Measurements from ENCODE around the gene TGFBR3. TPM values are rescaled to one million over a fixed set of nuclear protein-coding genes. Genes with fewer than 3 reads are reported as not detected.

Gene TGFBR3
- total and polyA plus RNA-seq, 3 experiments from 2014 or later = 28.8 to 78.5 (median 29.9) TPM

GRCh38 chr1:91787919-91788318, 98.0 kb downstream of the TGFBR3 start:
- no peaks in the 10 kb centered on the region for H3K9me3 Mint-ChIP-seq
- Histone ChIP-seq H3K4me1 (ENCODE audit: insufficient read depth, low read length) (peaks cover 26% of the 10 kb centered on the region), H3K36me3 (ENCODE audit: insufficient read depth, low read length) (no peaks in the 10 kb centered on the region), H3K27ac (ENCODE audit: low read depth, low read length) (no peak overlapping the region), H3K4me3 (ENCODE audit: low read length) (no peak overlapping the region), H3K9me3 (ENCODE audit: low read length) (no peaks in the 10 kb centered on the region), H3K27me3 (ENCODE audit: insufficient read depth, low read length, poor library complexity, severe bottlenecking) (no peaks in the 10 kb centered on the region)
- no peak for DNase-seq
- H3K4me1 Mint-ChIP-seq = peaks cover 51 to 71% (median 60%) of the 10 kb centered on the region in 3 donors
- peak overlapping the region in 3 of 8 donors; percentile 39 to 61 (median 55) for H3K27ac Mint-ChIP-seq
- H3K36me3 Mint-ChIP-seq = peaks cover 4 to 35% (median 21%) of the 10 kb centered on the region in 3 donors
- no peaks in the 10 kb centered on the region for H3K27me3 Mint-ChIP-seq
- ChIA-PET POLR2A (no interaction called here), CTCF (interaction anchor here (1.3 kb wide), 1 partner anchor 10 kb away, joined by 4 read pairs; no protein-coding TSS in a partner anchor)
- H3K4me3 Mint-ChIP-seq = no peak overlapping the region

- CTCF ChIA-PET = no interaction called here
- POLR2A ChIA-PET = no interaction called here
- Histone ChIP-seq H3K9me3 (ENCODE audit: low read length) (no peaks in the 10 kb centered on the region), H3K27me3 (ENCODE audit: insufficient read depth, low read length, poor library complexity, severe bottlenecking) (no peaks in the 10 kb centered on the region), H3K4me3 (ENCODE audit: low read length) (no peak overlapping the region), H3K27ac (ENCODE audit: low read depth, low read length) (no peak overlapping the region), H3K4me1 (ENCODE audit: insufficient read depth, low read length) (no peaks in the 10 kb centered on the region), H3K36me3 (ENCODE audit: insufficient read depth, low read length) (peaks cover 3% of the 10 kb centered on the region)
- DNase-seq = no peak
- Mint-ChIP-seq H3K9me3 (no peaks in the 10 kb centered on the region), H3K27ac (peak overlapping the region in 1 of 8 donors; percentile 55), H3K27me3 (no peaks in the 10 kb centered on the region), H3K4me3 (peak overlapping the region in 1 of 7 donors; percentile 42), H3K4me1 (peaks cover 29 to 56% (median 42%) of the 10 kb centered on the region in 3 donors), H3K36me3 (peaks cover 11 to 56% (median 30%) of the 10 kb centered on the region in 3 donors)
These were observed 101.3 kb downstream of the TGFBR3 start for GRCh38 chr1:91784616-91785015.

GRCh38 chr1:91784191-91784590, 101.8 kb downstream of the TGFBR3 start:
- Mint-ChIP-seq H3K36me3 (peaks cover 11 to 56% (median 27%) of the 10 kb centered on the region in 3 donors), H3K27ac (peak overlapping the region in 2 of 8 donors; percentile 29 to 55), H3K27me3 (no peaks in the 10 kb centered on the region), H3K4me1 (peaks cover 26 to 56% (median 42%) of the 10 kb centered on the region in 3 donors), H3K4me3 (no peak overlapping the region), H3K9me3 (no peaks in the 10 kb centered on the region)
- no peak overlapping the region for H3K27ac ChIP-seq (ENCODE audit: low read depth, low read length)
- no peaks in the 10 kb centered on the region for H3K27me3 ChIP-seq (ENCODE audit: insufficient read depth, low read length, poor library complexity, severe bottlenecking)
- H3K4me1 ChIP-seq (ENCODE audit: insufficient read depth, low read length) = no peaks in the 10 kb centered on the region
- DNase-seq = no peak
- POLR2A ChIA-PET = no interaction called here
- no peaks in the 10 kb centered on the region for H3K9me3 ChIP-seq (ENCODE audit: low read length)
- peaks cover 3% of the 10 kb centered on the region for H3K36me3 ChIP-seq (ENCODE audit: insufficient read depth, low read length)
- CTCF ChIA-PET = no interaction called here
- no peak overlapping the region for H3K4me3 ChIP-seq (ENCODE audit: low read length)

GRCh38 chr1:91783423-91784170, 102.4 kb downstream of the TGFBR3 start:
- no peak overlapping the region for H3K4me3 ChIP-seq (ENCODE audit: low read length)
- Mint-ChIP-seq H3K4me3 (no peak overlapping the region), H3K4me1 (peaks cover 30 to 60% (median 46%) of the 10 kb centered on the region in 3 donors), H3K27me3 (no peaks in the 10 kb centered on the region), H3K27ac (peak overlapping the region in 1 of 8 donors; percentile 49), H3K36me3 (peaks cover 14 to 59% (median 30%) of the 10 kb centered on the region in 3 donors), H3K9me3 (no peaks in the 10 kb centered on the region)
- H3K27ac ChIP-seq (ENCODE audit: low read depth, low read length) = no peak overlapping the region
- no peaks in the 10 kb centered on the region for H3K27me3 ChIP-seq (ENCODE audit: insufficient read depth, low read length, poor library complexity, severe bottlenecking)
- CTCF ChIA-PET = no interaction called here
- no peak for DNase-seq
- POLR2A ChIA-PET = no interaction called here
- no peaks in the 10 kb centered on the region for H3K4me1 ChIP-seq (ENCODE audit: insufficient read depth, low read length)
- peaks cover 3% of the 10 kb centered on the region for H3K36me3 ChIP-seq (ENCODE audit: insufficient read depth, low read length)
- no peaks in the 10 kb centered on the region for H3K9me3 ChIP-seq (ENCODE audit: low read length)

- Mint-ChIP-seq H3K36me3 (peaks cover 19 to 55% (median 27%) of the 10 kb centered on the region in 3 donors), H3K27me3 (no peaks in the 10 kb centered on the region), H3K27ac (peak overlapping the region in 2 of 8 donors; percentile 17 to 56), H3K4me3 (peak overlapping the region in 1 of 7 donors; percentile 28), H3K9me3 (no peaks in the 10 kb centered on the region), H3K4me1 (peaks cover 34 to 60% (median 49%) of the 10 kb centered on the region in 3 donors)
- ChIA-PET CTCF (interaction anchor here (1.4 kb wide), 2 partner anchors 13 to 248 kb away, joined by 3 to 4 read pairs; no protein-coding TSS in a partner anchor), POLR2A (interaction anchor here (1.0 kb wide), 1 partner anchor 269 kb away, joined by 3 read pairs; no protein-coding TSS in a partner anchor)
- no peaks in the 10 kb centered on the region for H3K27me3 ChIP-seq (ENCODE audit: insufficient read depth, low read length, poor library complexity, severe bottlenecking)
- no peak overlapping the region for H3K27ac ChIP-seq (ENCODE audit: low read depth, low read length)
- no peak for DNase-seq
- no peaks in the 10 kb centered on the region for H3K4me1 ChIP-seq (ENCODE audit: insufficient read depth, low read length)
- H3K36me3 ChIP-seq (ENCODE audit: insufficient read depth, low read length) = peaks cover 3% of the 10 kb centered on the region
- no peaks in the 10 kb centered on the region for H3K9me3 ChIP-seq (ENCODE audit: low read length)
- H3K4me3 ChIP-seq (ENCODE audit: low read length) = no peak overlapping the region
These were observed 103.9 kb downstream of the TGFBR3 start for GRCh38 chr1:91781901-91782622.

- H3K9me3 Mint-ChIP-seq = no peaks in the 10 kb centered on the region
- H3K4me1 ChIP-seq (ENCODE audit: insufficient read depth, low read length) = no peaks in the 10 kb centered on the region
- no peak overlapping the region for H3K4me3 Mint-ChIP-seq
- peaks cover 19 to 58% (median 27%) of the 10 kb centered on the region in 3 donors for H3K36me3 Mint-ChIP-seq
- no peak overlapping the region for H3K4me3 ChIP-seq (ENCODE audit: low read length)
- CTCF ChIA-PET = interaction anchor here (1.4 kb wide), 2 partner anchors 14 to 248 kb away, joined by 3 to 4 read pairs; no protein-coding TSS in a partner anchor
- no peak overlapping the region for H3K27ac ChIP-seq (ENCODE audit: low read depth, low read length)
- DNase-seq = no peak
- no peaks in the 10 kb centered on the region for H3K9me3 ChIP-seq (ENCODE audit: low read length)
- H3K27me3 Mint-ChIP-seq = no peaks in the 10 kb centered on the region
- peaks cover 3% of the 10 kb centered on the region for H3K36me3 ChIP-seq (ENCODE audit: insufficient read depth, low read length)
- no peak overlapping the region for H3K27ac Mint-ChIP-seq
- POLR2A ChIA-PET = no interaction called here
- no peaks in the 10 kb centered on the region for H3K27me3 ChIP-seq (ENCODE audit: insufficient read depth, low read length, poor library complexity, severe bottlenecking)
- H3K4me1 Mint-ChIP-seq = peaks cover 38 to 66% (median 55%) of the 10 kb centered on the region in 3 donors
These were observed 104.6 kb downstream of the TGFBR3 start for GRCh38 chr1:91781371-91781825.

GRCh38 chr1:91779548-91780021, 106.4 kb downstream of the TGFBR3 start:
- Mint-ChIP-seq H3K36me3 (peaks cover 15 to 49% (median 25%) of the 10 kb centered on the region in 3 donors), H3K4me3 (no peak overlapping the region), H3K4me1 (peaks cover 45 to 75% (median 58%) of the 10 kb centered on the region in 3 donors), H3K27me3 (no peaks in the 10 kb centered on the region), H3K9me3 (no peaks in the 10 kb centered on the region), H3K27ac (peak overlapping the region in 2 of 8 donors; percentile 25 to 43)
- Histone ChIP-seq H3K9me3 (ENCODE audit: low read length) (no peaks in the 10 kb centered on the region), H3K27ac (ENCODE audit: low read depth, low read length) (no peak overlapping the region), H3K4me1 (ENCODE audit: insufficient read depth, low read length) (peaks cover 4% of the 10 kb centered on the region), H3K36me3 (ENCODE audit: insufficient read depth, low read length) (peaks cover 3% of the 10 kb centered on the region), H3K4me3 (ENCODE audit: low read length) (no peak overlapping the region), H3K27me3 (ENCODE audit: insufficient read depth, low read length, poor library complexity, severe bottlenecking) (no peaks in the 10 kb centered on the region)
- no peak for DNase-seq
- ChIA-PET POLR2A (no interaction called here), CTCF (no interaction called here)

All from CD8-positive, alpha-beta memory T cell (primary cell).